ENCODE data around the gene HTT.
"Not testable (repeated sequence)": the region's sequence is repeated elsewhere in the genome, so short reads cannot be mapped to it uniquely, and the experiment has no call there.

DNA sequence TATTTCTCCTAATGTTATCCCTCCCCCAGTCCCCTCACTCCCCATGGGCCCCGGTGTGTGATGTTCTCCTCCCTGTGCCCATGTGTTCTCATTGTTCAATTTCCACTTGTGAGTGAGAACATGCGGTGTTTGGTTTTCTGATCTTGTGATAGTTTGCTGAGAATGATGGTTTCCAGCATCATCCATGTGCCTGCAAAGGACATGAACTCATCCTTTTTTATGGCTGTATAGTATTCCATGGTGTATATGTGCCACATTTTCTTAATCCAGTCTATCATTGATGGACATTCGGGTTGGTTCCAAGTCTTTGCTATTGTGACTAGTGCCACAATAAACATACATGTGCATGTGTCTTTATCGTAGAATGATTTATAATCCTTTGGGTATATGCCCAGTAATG is 86.6 kb downstream of the HTT start:
- TF ChIP-seq, protein P1, sequence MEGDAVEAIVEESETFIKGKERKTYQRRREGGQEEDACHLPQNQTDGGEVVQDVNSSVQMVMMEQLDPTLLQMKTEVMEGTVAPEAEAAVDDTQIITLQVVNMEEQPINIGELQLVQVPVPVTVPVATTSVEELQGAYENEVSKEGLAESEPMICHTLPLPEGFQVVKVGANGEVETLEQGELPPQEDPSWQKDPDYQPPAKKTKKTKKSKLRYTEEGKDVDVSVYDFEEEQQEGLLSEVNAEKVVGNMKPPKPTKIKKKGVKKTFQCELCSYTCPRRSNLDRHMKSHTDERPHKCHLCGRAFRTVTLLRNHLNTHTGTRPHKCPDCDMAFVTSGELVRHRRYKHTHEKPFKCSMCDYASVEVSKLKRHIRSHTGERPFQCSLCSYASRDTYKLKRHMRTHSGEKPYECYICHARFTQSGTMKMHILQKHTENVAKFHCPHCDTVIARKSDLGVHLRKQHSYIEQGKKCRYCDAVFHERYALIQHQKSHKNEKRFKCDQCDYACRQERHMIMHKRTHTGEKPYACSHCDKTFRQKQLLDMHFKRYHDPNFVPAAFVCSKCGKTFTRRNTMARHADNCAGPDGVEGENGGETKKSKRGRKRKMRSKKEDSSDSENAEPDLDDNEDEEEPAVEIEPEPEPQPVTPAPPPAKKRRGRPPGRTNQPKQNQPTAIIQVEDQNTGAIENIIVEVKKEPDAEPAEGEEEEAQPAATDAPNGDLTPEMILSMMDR (IDR thresholded peaks at IDR 0.05; ENCODE audit: insufficient read depth, low read length) = not testable (repeated sequence)
- not testable (repeated sequence) for TF ChIP-seq POLR2AphosphoS5 (IDR thresholded peaks at IDR 0.05; ENCODE audit: low read depth)
